ENCODE results near the gene CADPS2.

The CADPS2 gene

GRCh38 chr7:122307228-122307621 lies 579.0 kb downstream of the CADPS2 start:
- no peaks in the 10 kb centered on the region for H3K27me3 ChIP-seq (replicated peaks; ENCODE audit: insufficient read depth, low read length)
- H3K79me2 ChIP-seq (ENCODE audit: low read length), result peaks cover 80% of the 10 kb centered on the region
- H3K9me2 ChIP-seq (replicated peaks; ENCODE audit: insufficient read depth, low read length), result no peaks in the 10 kb centered on the region
- H3K4me1 ChIP-seq (ENCODE audit: low read length), result peaks cover 6% of the 10 kb centered on the region
- peak overlapping the region; percentile 87 for H3K9ac ChIP-seq (ENCODE audit: low read length)
- H3K36me3 ChIP-seq (replicated peaks; ENCODE audit: insufficient read depth, low read length), result peaks cover 6% of the 10 kb centered on the region; the same call in 1 of the 2 replicates
- peak; percentile 53 for DNase-seq
- H2AFZ ChIP-seq (ENCODE audit: low read length), result no peak overlapping the region
- H3F3A ChIP-seq (ENCODE audit: insufficient read depth, low read length), result peaks cover 31% of the 10 kb centered on the region
- H3K4me3 ChIP-seq (ENCODE audit: low read length), result peak overlapping the region; percentile 74
- TF ChIP-seq EZH2phosphoT487 (IDR thresholded peaks at IDR 0.05; ENCODE audit: low read length) (no peak), CTCF (IDR thresholded peaks at IDR 0.05; ENCODE audit: low read length) (no peak), EZH2 (optimal IDR thresholded peaks at IDR 0.05; ENCODE audit: low read depth, low read length) (no peak)
- H3K4me2 ChIP-seq (ENCODE audit: low read depth, low read length), result peak overlapping the region; percentile 63; the same call in 1 of the 2 replicates
- no peaks in the 10 kb centered on the region for H4K20me1 ChIP-seq (ENCODE audit: insufficient read depth, low read length)
- peak overlapping the region; percentile 90; the same call in 1 of the 2 replicates for H3K27ac ChIP-seq (ENCODE audit: low read length)
- no peaks in the 10 kb centered on the region for H3K9me3 ChIP-seq (replicated peaks; ENCODE audit: insufficient read depth, low read length)

- TF ChIP-seq CTCF (IDR thresholded peaks at IDR 0.05; ENCODE audit: low read length) (no peak), EZH2phosphoT487 (IDR thresholded peaks at IDR 0.05; ENCODE audit: low read length) (no peak), EZH2 (optimal IDR thresholded peaks at IDR 0.05; ENCODE audit: low read depth, low read length) (no peak)
- Histone ChIP-seq H3K27ac (ENCODE audit: low read length) (peak overlapping the region; percentile 90), H3K9ac (ENCODE audit: low read length) (peak overlapping the region; percentile 87), H3K4me2 (ENCODE audit: low read depth, low read length) (peak overlapping the region; percentile 63; the same call in 1 of the 2 replicates), H3K4me3 (ENCODE audit: low read length) (peak overlapping the region; percentile 74), H2AFZ (ENCODE audit: low read length) (no peak overlapping the region), H3F3A (ENCODE audit: insufficient read depth, low read length) (peaks cover 31% of the 10 kb centered on the region), H3K9me2 (replicated peaks; ENCODE audit: insufficient read depth, low read length) (no peaks in the 10 kb centered on the region), H3K4me1 (ENCODE audit: low read length) (peaks cover 6% of the 10 kb centered on the region), H3K27me3 (replicated peaks; ENCODE audit: insufficient read depth, low read length) (no peaks in the 10 kb centered on the region), H3K36me3 (replicated peaks; ENCODE audit: insufficient read depth, low read length) (peaks cover 9% of the 10 kb centered on the region; the same call in 1 of the 2 replicates), H3K9me3 (replicated peaks; ENCODE audit: insufficient read depth, low read length) (no peaks in the 10 kb centered on the region), H3K79me2 (ENCODE audit: low read length) (peaks cover 74% of the 10 kb centered on the region), H4K20me1 (ENCODE audit: insufficient read depth, low read length) (no peaks in the 10 kb centered on the region)
- peak; percentile 40 for DNase-seq
These were observed 579.7 kb downstream of the CADPS2 start for GRCh38 chr7:122306320-122307227.

GRCh38 chr7:122305475-122306319 lies 580.6 kb downstream of the CADPS2 start:
- TF ChIP-seq EZH2phosphoT487 (IDR thresholded peaks at IDR 0.05; ENCODE audit: low read length), result no peak
- H3K27me3 ChIP-seq (replicated peaks; ENCODE audit: insufficient read depth, low read length), result no peaks in the 10 kb centered on the region
- peak overlapping the region; percentile 8; the same call in 1 of the 2 replicates for H3K4me2 ChIP-seq (ENCODE audit: low read depth, low read length)
- peak overlapping the region; percentile 74 for H3K4me3 ChIP-seq (ENCODE audit: low read length)
- peak overlapping the region; percentile 87 for H3K9ac ChIP-seq (ENCODE audit: low read length)
- peaks cover 65% of the 10 kb centered on the region for H3K79me2 ChIP-seq (ENCODE audit: low read length)
- H3K36me3 ChIP-seq (replicated peaks; ENCODE audit: insufficient read depth, low read length), result peaks cover 11% of the 10 kb centered on the region; the same call in 1 of the 2 replicates
- H3K4me1 ChIP-seq (ENCODE audit: low read length), result no peaks in the 10 kb centered on the region
- H3K27ac ChIP-seq (ENCODE audit: low read length), result peak overlapping the region; percentile 90
- H3K9me3 ChIP-seq (replicated peaks; ENCODE audit: insufficient read depth, low read length), result no peaks in the 10 kb centered on the region
- peak; percentile 60 for DNase-seq
- H3K9me2 ChIP-seq (replicated peaks; ENCODE audit: insufficient read depth, low read length), result no peaks in the 10 kb centered on the region
- H2AFZ ChIP-seq (ENCODE audit: low read length), result peak overlapping the region; percentile 2; the same call in 1 of the 2 replicates
- no peaks in the 10 kb centered on the region for H4K20me1 ChIP-seq (ENCODE audit: insufficient read depth, low read length)
- peaks cover 27% of the 10 kb centered on the region for H3F3A ChIP-seq (ENCODE audit: insufficient read depth, low read length)

Data from MM.1S (cell line).